Left kidney (tissue), 2 donors: ENCODE results near the gene AP2A2. TPM values are rescaled to one million over a fixed set of nuclear protein-coding genes. Genes with fewer than 3 reads are reported as not detected.
"Not testable (repeated sequence)": the region's sequence is repeated elsewhere in the genome, so short reads cannot be mapped to it uniquely, and the experiment has no call there.

Experiments used
- DNase-seq: peaks from one replicate; pipeline ENCODE4 v3.0.0-alpha.2; 2013
- polyA plus RNA-seq: library from polyadenylated mRNA; unstranded; fragments of 120-200 nt; gene quantifications from one replicate; pipeline ENCODE4 v1.2.1, GENCODE V29; 2013; ENCODE audit not compliant: insufficient read length

AP2A2 gene
- polyA plus RNA-seq, 1 donor: 114 TPM

DNA sequence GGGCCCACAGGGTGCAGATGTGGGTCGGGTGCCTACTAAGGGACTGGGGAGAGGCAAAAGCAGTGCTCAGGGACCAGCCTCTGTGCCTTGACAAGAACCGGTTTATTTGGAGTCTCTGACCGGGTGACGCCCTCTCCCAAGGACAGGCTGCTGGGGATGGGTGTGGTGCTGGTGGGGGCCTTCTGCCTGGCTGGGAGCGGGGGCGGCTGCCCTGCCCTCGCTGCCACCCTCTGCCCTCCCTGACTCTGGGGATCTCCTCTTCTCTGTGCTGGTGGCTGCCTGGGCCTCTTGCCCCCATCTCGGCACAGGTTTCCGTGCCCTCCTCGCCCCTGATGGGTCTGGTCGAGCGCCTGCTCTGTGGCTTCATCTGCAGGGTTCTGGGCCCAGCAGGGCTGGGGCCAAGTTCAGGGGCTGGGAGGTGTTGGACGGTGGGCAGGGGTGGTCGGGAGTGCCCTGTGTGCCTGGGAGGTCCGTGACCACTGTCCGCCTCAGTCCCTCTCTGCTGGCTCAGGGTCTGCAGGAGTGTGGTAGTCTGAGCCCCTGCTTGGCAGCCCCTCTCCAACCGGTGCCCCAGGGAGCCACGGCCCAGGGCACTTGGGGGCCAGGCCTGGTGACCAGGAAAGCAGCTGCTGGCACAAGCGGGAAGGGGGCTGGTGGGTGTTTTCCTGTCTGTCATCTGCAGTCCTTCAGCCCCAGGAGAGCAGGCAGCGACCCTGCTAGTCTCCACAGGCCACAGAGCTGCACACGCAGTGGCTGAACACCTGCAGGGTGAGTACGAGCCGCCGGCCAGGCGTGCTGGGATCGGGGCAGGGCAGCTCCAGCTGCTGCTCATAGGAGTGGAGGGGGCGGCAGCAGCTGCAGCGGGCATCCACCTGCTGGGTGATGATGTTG, 87.3 kb downstream of the AP2A2 start:
- no peak for DNase-seq

DNA sequence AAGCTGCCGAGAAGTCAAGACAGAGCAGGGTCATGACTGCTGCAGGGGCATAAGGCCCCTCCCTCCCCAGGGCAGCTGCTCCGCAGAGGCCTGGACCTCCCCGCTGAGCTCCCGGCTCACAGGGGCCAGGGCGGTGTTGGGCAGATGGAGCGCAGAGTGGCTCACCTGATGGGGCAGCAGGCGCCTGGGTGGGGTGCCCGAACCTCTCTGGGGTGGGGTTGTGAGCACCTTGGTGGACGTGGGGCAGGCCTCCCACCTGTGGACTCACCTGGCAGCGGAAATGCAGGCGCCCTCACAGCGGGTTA, 87.9 kb downstream of the AP2A2 start:
- no peak for DNase-seq

DNA sequence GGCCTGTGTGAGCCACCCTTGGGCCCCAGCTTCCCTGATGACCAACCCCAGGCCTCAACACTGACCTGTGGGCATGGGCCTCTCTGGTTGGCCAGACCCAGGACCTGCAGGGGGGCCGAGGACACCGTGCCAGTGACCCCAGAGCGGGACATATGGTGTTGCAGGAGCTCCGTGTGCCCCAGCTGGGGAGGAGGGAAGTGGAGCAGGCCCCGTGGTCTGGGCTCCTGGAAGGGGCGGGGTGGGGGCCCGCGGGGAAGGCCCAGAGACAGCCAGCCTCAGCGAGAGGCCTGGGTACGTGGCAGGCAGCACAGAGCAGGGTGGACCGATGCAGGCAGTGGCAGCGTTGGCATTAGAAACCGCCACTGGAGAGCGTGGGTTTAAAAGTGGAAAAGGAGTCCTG, 88.6 kb downstream of the AP2A2 start:
- no peak for DNase-seq

DNA sequence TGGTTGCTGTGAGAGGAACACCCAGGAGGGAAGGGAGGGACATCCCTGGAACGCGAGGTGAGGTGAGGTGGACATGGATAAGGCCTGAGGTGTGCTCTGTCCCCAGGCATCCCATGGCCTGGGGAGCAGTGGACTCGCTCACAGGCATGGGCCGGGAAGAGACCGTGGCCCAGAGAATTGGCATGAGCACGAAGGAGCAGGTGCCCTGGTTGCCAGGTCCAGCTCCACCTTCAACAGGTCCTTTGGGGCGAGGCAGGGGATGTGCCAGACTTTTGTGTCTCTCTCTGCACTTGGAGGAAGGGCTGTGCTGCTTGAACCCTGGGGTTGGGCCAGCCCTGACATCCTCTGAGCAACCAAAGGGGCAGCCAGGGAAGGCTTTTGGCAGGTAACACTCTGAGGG, 89.4 kb downstream of the AP2A2 start:
- DNase-seq: no peak

DNA sequence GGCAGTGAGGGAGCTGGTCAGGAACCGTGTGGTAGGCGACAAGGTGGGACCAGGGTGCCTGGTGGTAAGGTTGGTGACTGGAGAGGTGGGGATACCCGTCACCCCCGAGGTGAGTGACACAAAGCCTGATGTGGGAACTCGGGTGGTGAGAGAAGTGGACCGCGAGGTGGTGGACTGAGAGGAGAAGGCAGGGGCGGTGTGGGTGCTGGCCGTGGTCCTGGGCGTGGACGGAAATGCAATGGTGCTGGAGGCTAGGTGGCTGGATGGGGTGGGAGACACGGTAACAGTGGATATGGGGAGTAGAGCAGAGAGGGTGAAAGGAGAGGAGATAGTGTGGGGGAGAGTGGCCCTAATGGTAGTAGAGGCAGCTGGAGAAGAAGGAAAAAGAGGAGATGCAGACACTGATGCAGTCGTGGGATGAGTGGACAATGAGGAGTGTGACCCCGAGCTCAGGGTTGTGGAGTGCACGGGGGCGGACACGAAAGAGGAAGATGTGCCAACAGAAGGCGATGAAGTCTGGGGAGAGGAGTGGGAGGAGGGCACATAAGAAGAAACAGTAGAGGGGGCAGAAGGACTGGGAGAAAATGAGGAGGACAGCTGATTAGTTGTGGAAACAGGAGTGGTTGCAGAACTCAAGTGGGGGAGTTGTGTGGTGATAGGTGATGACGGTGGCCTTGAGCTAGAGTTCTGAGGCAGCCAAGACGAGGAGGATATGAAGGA, 90.3 kb downstream of the AP2A2 start:
- no peak for DNase-seq

DNA sequence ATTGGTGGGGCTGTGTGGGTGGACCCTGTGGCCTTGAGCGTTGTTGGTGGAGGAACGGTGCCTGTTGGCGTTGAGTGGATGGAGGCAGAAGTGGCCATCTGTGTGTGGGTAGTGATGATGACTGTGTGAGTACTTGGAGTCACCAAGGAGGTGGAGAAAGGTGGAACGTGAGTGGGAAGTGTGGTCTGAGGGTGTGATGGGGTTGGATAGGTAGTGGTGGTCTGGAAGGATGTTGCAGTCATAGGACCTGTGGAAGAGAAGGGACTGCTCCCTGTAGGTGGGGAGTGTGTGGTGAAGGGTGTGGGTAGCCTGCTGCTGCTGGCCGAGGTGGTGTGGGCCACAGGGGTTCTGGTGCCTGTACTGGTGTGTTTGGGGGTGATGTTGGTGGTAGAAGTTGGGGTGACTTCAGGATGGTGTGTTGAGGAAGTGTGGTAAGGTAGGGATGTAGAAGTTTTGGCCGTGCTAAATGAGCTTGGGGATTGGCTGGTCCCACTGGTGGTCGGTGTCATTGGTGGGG, 91.0 kb downstream of the AP2A2 start:
- not testable (repeated sequence) for DNase-seq

DNA sequence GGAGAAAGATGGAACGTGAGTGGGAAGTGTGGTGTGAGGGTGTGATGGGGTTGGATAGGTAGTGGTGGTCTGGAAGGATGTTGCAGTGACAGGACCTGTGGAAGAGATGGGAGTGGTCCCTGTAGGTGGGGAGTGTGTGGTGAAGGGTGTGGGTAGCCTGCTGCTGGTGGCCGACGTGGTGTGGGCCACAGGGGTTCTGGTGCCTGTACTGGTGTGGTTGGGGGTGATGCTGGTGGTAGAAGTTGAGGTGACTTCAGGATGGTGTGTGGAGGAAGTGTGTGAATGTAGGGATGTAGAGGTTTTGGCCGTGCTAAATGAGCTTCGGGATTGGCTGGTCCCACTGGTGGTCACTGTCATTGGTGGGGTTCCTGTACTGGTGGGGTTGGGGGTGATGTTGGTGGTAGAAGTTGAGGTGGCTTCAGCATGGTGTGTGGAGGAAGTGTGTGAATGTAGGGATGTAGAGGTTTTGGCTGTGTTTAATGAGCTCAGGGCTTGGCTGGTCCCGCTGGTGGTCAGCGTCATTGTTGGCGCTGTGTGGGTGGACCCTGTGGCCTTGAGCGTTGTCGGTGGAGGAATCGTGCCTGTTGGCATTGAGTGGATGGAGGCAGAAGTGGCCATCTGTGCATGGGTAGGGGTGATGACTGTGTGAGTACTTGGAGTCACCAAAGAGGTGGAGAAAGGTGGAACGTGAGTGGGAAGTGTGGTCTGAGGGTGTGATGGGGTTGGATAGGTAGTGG, 91.8 kb downstream of the AP2A2 start:
- DNase-seq: no peak

DNA sequence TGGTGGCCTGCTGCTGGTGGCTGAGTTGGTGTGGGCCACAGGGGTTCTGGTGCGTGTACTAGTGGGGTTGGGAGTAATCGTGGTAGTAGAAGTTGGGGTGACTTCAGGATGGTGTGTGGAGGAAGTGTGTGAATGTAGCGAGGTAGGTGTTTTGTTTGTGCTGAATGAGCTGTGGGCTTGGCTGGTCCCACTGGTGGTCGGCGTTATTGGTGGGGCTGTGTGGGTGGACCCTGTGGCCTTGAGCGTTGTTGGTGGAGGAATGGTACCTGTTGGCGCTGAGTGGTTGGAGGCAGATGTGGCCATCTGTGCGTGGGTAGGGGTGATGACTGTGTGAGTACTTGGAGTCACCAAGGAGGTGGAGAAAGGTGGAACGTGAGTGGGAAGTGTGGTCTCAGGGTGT, 92.4 kb downstream of the AP2A2 start:
- DNase-seq: no peak

DNA sequence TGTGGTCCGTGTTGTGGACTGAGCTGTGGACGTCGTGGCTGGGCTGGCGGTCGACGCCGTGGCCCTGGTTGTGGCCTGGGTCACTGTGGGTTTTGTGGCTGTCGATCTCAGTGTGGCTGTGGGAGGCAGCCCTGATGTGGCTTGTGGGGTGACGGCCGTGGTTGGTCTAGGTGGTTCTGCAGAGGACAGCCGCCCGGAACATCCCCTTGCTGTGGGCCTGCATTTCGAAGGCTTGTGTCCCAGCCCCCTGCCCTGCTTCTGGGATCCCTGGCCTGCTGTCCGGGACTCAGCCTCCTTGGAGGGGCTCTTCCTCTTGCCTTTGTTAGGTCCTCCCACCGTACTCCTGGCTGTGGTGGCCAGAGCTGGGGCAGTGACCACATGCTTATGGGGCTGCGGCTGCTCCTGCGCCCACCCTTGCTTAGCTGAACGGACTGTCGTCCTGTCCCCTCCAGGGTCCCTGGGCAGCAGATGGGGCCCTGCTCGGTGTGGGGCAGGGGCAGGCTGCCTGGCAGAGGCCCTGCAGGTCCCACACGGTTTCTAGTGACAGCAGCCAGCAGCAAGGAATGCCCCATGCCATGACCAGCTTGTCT, 93.7 kb downstream of the AP2A2 start:
- DNase-seq: no peak

DNA sequence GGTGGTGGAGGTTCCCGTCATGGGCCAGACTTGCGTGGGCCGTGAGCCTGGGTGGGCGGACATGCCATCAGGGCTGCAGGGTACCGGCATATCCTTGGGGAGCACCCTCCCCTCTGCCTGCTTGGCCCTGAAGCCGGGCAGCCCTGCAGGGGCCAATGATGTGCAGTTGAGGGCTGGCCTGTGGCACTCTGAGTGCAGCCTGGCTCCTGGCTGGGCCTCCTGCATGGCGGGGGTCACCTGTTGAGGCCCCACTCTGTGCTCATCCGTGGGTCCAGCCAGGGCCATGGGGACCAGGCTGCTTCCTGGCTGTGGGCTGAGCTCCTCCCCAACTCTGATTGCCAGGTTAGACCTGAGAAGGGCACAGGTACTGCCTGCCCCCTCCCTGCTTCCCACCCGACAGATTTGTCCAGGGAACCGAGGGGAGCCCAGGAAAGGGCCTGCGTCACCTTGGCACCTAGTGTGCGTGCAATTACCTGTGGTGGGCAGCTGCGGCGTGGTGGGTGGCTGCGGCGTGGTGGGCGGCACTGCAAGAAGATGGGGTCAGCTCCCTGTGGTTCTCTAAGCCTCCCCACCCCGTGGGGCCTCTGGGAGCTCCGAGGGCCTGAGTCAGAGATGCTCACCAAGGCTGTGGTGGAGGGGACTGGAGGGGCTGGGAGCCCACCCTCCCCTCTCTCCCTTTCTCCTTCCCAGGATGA, 94.7 kb downstream of the AP2A2 start:
- DNase-seq: no peak

DNA sequence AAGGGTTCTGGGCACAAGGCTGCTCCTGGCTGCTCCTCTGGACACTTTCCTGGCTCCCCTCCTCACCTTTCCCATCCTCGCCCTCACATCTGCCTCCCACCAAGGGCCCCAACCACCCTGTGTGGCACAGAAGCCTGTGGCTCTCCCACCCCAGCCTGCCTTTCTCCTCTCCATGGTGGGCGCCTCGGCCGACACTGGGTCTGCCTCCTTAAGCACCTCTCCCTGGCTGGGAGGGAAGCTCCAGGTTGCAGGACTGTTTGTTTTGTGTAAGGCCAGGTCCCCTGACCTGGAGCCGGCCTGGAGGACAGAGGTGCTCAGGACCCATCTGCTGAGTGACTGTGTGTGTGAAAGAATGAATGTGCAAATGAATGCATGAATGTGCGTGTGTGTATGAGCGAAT, 96.7 kb downstream of the AP2A2 start:
- no peak for DNase-seq

DNA sequence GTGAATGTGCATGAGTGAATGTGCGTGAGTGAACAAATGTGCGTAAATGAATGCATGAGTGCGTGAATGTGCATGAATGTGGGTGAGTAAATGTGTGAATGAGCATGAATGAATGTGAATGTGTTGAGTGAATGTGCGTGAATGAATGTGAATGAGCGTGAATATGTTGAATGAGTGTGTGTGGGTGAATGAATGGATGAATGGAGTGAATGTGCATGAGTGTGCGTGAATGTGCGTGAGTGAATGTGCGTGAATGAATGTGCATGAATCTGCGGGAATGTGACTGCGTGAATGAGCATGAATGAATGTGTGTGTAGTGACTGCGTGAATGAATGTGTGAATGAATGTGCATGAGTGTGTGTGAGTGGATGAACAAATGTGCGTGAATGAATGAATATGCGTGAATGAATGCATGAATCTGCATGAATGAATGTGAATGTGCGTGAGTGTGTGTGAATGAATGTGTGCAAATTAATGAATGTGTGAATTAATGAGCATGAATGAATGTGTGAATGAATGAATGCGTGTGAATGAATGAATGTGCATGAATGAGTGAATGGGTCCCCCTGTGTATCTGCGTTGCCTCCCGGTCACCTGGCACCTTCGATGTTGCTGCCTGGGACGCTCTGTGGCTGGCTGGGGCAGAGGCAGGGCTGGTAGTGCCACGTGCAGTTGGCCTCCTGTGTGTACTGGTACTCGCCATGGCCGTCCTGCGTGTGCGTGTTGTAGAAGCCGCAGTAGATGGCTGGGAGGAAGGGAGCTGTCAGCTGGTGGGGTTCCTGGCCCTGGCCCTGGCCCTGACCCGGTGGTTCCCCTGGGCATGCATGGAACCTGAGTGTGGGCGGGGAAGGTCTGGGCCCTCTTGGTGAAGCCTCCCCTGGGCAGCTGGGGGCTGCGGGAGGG, 97.5 kb downstream of the AP2A2 start:
- no peak for DNase-seq

DNA sequence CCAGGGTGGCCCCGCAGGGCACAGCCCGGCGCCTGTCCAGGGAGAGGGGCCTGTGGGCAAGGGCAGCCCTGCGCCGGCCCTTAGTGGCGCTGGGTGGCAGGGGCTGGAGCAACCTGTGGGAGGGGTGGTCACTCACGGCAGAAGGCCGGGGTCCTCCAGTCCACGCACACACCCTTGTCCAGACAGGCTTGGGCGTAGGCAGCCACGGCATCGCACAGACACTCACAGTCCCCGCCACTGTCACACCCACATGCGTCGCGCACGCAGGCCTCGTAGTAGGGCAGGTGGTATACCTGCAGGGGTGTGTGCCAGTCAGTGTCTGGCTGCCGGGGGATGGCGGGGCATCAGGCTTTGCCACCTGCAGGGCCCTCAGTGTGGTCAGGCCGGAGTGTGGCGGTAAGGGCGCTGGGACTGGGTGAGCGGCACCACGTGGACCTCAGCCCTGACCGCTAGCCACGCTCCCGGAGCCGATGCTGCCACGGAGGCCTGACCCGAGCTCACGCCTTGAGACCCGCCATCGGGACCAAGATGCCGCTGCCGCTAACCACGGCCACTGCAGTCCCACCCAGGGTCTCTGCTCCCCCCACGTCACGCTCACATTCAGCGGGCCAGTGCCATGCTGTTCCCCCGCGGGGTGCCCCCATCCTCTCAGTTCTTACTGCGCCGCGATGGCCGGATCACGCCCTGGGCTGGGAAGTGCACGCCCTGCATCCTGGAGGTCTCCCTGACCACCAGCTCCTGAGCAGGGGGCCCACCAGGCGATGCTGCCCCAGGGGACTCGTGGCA, 98.3 kb downstream of the AP2A2 start:
- no peak for DNase-seq

DNA sequence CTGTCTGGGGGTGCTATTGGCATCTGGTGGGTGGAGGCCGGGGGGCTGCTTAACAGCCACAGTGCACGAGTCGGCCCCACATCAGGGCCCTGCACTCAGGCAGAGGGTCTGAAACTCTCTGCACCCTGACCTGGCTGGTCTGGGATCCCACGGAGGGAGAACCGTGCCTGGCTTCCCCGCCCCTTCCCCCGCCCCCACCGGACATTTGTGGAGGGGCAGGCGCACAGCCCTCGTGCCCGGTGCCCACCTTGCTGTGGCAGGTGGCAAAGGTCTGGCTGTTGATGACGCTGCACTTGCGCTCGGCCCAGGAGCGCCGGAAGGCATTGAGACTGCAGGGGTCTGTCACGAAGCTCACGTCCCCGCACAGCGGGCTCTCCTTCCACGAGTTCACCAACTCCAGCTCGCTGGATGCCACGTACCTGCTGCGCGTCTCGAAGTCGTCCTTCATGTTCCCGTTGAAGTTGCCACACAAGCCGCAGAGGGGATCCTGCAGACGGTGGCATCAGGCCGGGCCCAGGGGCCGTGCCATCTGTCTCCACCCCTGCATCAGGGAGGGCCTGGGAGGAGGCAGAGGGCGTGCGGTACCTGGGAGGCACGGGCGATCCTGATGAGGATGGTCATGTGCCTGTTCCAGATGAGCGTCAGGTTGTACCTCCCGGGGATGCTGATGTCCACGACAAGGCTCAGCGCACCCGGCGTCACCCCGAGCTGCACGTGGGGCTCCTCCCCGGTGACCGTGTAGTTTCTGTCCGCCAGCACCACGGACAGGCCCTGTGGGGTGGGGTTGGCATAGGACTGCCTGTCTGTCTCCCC, 99.1 kb downstream of the AP2A2 start:
- DNase-seq: no peak

DNA sequence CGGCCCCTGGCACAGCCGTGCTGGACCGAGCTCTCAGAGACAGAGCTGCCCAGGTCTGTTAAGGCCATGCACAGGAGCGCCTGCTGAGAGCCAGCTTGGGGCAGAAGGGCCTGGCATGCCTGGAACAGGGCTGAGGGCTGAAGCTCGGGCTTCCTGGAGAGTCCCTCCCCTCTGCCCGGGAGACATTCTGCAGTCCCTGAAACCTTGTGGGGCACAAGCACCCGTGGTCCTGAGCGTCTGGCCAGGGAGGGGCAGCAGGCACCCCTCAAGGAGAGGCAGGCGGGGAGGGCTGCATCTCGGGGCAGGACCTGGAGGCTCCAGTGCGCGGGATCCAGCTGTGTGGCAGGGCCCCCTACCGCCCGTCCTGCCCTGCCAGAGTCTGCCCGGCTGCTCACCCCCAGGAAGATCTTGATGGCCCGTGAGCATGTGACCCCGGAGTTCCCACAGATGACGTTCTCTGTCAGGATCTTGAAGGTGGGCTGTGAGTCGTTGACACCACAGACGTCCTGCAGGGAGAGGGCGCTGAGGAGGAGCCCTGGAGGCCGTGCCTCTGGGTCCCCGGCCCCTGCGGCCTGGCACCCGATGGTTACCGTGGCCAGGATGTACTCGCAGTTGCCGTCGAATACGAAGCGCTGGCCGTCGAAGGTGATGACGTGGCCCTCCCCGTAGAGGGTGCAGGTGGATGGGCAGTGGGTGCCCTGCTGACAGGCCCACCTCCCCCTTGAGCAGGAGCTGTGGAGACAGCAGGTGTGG, 99.9 kb downstream of the AP2A2 start:
- DNase-seq: no peak

DNA sequence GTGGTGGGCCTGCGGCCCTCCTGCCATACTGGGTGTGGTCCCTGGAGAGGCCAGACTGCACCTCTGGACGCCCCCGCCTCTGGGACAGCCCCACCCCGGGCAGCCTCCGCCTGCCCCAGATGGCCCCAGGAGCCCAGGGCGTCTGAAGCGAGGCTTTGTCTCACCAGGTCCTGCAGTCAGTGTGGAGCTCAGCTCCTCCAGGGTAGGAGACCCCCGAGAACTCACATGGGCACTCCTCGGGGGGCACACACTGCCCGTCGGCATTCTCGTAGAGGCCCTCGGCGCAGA, 100.4 kb downstream of the AP2A2 start:
- no peak for DNase-seq

DNA sequence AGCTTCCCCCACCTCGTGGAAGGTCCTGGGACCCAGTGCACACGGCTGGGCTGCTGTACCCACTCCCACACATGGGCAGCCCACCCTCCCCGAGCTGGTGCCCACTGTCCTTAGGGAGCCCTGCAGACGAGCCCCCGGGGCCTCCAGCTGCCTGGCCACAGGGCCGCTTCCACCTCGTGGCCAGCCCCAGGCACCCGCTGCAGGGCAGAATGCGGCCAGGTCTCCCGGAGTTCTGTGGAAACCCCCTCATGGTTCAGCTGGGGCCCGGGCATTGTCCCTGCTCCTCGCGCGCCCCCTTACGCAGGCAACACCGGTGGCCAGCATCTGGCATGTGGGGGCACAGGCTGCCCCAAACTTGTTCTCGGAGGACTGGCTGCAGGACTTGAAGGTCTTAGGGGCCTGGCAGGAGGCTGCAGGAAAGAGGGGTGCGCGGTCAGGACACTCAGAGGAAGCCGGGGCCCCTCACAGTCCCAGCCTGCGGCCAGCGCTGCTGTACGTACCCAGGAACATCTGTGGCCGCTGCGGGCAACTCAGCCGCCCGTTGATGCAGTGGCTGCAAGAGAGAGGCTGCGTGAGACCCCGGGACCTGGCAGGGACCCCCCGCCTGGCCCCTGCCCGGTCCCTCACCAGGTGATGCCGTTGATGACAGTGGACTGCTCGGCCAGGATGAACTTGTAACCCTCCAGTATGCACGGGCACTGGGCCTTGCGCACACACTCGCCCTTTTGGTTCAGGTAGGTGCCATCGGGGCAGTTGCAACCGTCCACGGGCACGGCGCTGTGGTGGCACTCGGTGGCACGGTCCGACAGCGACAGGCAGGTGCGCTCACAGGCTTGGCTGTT, 101.2 kb downstream of the AP2A2 start:
- no peak for DNase-seq
